WTC11 (cell line): ENCODE measurements around the gene FHIT. TPM values are rescaled to one million over a fixed set of nuclear protein-coding genes. Genes with fewer than 3 reads are reported as not detected.

ENCODE experiments used
- ATAC-seq: fragments of 200-7000 bp; cut with Tn5 transposase; 2 replicates; pipeline ENCODE4 v1.10.0; 2021; ENCODE audit warnings: mild to moderate bottlenecking, moderate library complexity
- CTCF ChIA-PET: fragments of 300-600 bp; sonication (Branson Sonifier 250); formaldehyde crosslinking; loops from one replicate; lab custom pipeline; 2021; ENCODE audit warnings: antibody characterized with exemption; lab: Charles Lee
- POLR2A ChIA-PET: fragments of 350-600 bp; sonication (Branson Sonifier 250); formaldehyde crosslinking; loops from one replicate; lab custom pipeline; 2021; ENCODE audit warnings: antibody characterized with exemption; lab: Charles Lee
- DNase-seq: peaks from one replicate; pipeline ENCODE4 v3.0.0; 2021; ENCODE audit warnings: low spot score
- H3K27ac Mint-ChIP-seq: 2 replicates; pipeline ENCODE4 v1.8.0; 2021; ENCODE audit warnings: mixed read lengths
- H3K27me3 Mint-ChIP-seq: 2 replicates; pipeline ENCODE4 v1.8.0; 2021; ENCODE audit warnings: low read depth, mild to moderate bottlenecking, moderate library complexity, mixed read lengths
- H3K36me3 Mint-ChIP-seq: 2 replicates; pipeline ENCODE4 v1.8.0; 2021; ENCODE audit warnings: mixed read lengths
- H3K4me1 Mint-ChIP-seq: 2 replicates; pipeline ENCODE4 v1.8.0; 2022; ENCODE audit warnings: mixed read lengths
- H3K4me3 Mint-ChIP-seq: 2 replicates; pipeline ENCODE4 v1.8.0; 2021; ENCODE audit warnings: mild to moderate bottlenecking, moderate library complexity, mixed read lengths
- H3K9me3 Mint-ChIP-seq: 2 replicates; pipeline ENCODE4 v1.8.0; 2021; ENCODE audit warnings: mixed read lengths
- CBFB ChIP-seq: sonication (generic); formaldehyde crosslinking; IDR thresholded peaks from 2 replicates; pipeline ENCODE4 v1.8.1; 2022; ENCODE audit warnings: mild to moderate bottlenecking, low read depth, missing genetic modification reagents
- GRHL2 ChIP-seq: fragments of 250-450 bp; sonication (Bioruptor Pico); IDR thresholded peaks from 2 replicates; pipeline ENCODE4 v1.8.0; 2022; ENCODE audit warnings: mild to moderate bottlenecking, moderate library complexity; ENCODE audit not compliant: insufficient replicate concordance, severe bottlenecking
- IRF2 ChIP-seq: sonication (generic); formaldehyde crosslinking; IDR thresholded peaks from 2 replicates; pipeline ENCODE4 v1.8.0; 2022; ENCODE audit warnings: low read depth, missing genetic modification reagents, borderline replicate concordance
- KAT7 ChIP-seq: sonication (generic); formaldehyde crosslinking; IDR thresholded peaks from 2 replicates; pipeline ENCODE4 v1.8.1; 2023; ENCODE audit warnings: missing genetic modification reagents, mild to moderate bottlenecking, borderline replicate concordance
- MYBL2 ChIP-seq: sonication (generic); formaldehyde crosslinking; IDR thresholded peaks from 2 replicates; pipeline ENCODE4 v1.8.1; 2023; ENCODE audit warnings: mild to moderate bottlenecking, moderate library complexity, missing genetic modification reagents
- NFYB ChIP-seq: sonication (generic); formaldehyde crosslinking; conservative IDR thresholded peaks from 2 replicates; pipeline ENCODE4 v1.8.0; 2022; ENCODE audit warnings: low read depth, missing genetic modification reagents
- ZNF138 ChIP-seq: sonication (generic); formaldehyde crosslinking; conservative IDR thresholded peaks from 2 replicates; pipeline ENCODE4 v1.8.1; 2022; ENCODE audit warnings: mild to moderate bottlenecking, moderate library complexity, missing genetic modification reagents
- ZNF263 ChIP-seq: sonication (generic); formaldehyde crosslinking; IDR thresholded peaks from 2 replicates; pipeline ENCODE4 v1.8.1; 2022; ENCODE audit warnings: low read depth, mild to moderate bottlenecking, moderate library complexity, missing genetic modification reagents
- ZNF416 ChIP-seq: fragments of 250-450 bp; sonication (Bioruptor Pico); IDR thresholded peaks from 2 replicates; pipeline ENCODE4 v1.9.0; 2021; ENCODE audit warnings: mild to moderate bottlenecking, inconsistent platforms
- ZNF671 ChIP-seq: fragments of 250-450 bp; sonication (Bioruptor Pico); IDR thresholded peaks from 2 replicates; pipeline ENCODE4 v1.8.0; 2021; ENCODE audit warnings: mild to moderate bottlenecking
- total RNA-seq: library from RNA; stranded (reverse); gene quantifications from 3 replicates; pipeline ENCODE4 v1.2.3, GENCODE V29; 2021
- TF ChIP-seq, protein P1 (sequence below): sonication (generic); formaldehyde crosslinking; conservative IDR thresholded peaks from 2 replicates; pipeline ENCODE4 v1.8.1; 2022; ENCODE audit warnings: mild to moderate bottlenecking, missing genetic modification reagents
- TF ChIP-seq, protein P2 (sequence below): fragments of 250-450 bp; sonication (Bioruptor Pico); IDR thresholded peaks from 2 replicates; pipeline ENCODE4 v2.1.2; 2022; ENCODE audit warnings: mild to moderate bottlenecking, moderate library complexity
- TF ChIP-seq, protein P3 (sequence below): sonication (generic); formaldehyde crosslinking; IDR thresholded peaks from 2 replicates; pipeline ENCODE4 v1.8.1; 2022; ENCODE audit warnings: low read depth, missing genetic modification reagents, borderline replicate concordance
- TF ChIP-seq, protein P4 (sequence below): sonication (generic); formaldehyde crosslinking; IDR thresholded peaks from 2 replicates; pipeline ENCODE4 v1.8.1; 2022; ENCODE audit warnings: mild to moderate bottlenecking, moderate library complexity, missing genetic modification reagents
- TF ChIP-seq, protein P5 (sequence below): fragments of 200-600 bp; IDR thresholded peaks from 2 replicates; pipeline ENCODE4 v1.8.0; 2022; ENCODE audit warnings: antibody characterized with exemption
- TF ChIP-seq, protein P6 (sequence below): sonication (generic); formaldehyde crosslinking; IDR thresholded peaks from 2 replicates; pipeline ENCODE4 v1.8.0; 2022; ENCODE audit warnings: mild to moderate bottlenecking, missing genetic modification reagents
- TF ChIP-seq, protein P7 (sequence below): sonication (generic); formaldehyde crosslinking; conservative IDR thresholded peaks from 2 replicates; pipeline ENCODE4 v1.8.1; 2023; ENCODE audit warnings: mild to moderate bottlenecking, low read depth, missing genetic modification reagents, moderate library complexity
- TF ChIP-seq, protein P8 (sequence below): sonication (generic); formaldehyde crosslinking; IDR thresholded peaks from 2 replicates; pipeline ENCODE4 v1.8.1; 2023; ENCODE audit warnings: mild to moderate bottlenecking, missing genetic modification reagents, borderline replicate concordance
- TF ChIP-seq, protein P9 (sequence below): fragments of 250-450 bp; sonication (Bioruptor Pico); IDR thresholded peaks from 2 replicates; pipeline ENCODE4 v1.9.0; 2021; ENCODE audit warnings: mild to moderate bottlenecking

FHIT gene
- total RNA-seq, 1 experiment from 2014 or later, result 2.6 TPM

DNA sequence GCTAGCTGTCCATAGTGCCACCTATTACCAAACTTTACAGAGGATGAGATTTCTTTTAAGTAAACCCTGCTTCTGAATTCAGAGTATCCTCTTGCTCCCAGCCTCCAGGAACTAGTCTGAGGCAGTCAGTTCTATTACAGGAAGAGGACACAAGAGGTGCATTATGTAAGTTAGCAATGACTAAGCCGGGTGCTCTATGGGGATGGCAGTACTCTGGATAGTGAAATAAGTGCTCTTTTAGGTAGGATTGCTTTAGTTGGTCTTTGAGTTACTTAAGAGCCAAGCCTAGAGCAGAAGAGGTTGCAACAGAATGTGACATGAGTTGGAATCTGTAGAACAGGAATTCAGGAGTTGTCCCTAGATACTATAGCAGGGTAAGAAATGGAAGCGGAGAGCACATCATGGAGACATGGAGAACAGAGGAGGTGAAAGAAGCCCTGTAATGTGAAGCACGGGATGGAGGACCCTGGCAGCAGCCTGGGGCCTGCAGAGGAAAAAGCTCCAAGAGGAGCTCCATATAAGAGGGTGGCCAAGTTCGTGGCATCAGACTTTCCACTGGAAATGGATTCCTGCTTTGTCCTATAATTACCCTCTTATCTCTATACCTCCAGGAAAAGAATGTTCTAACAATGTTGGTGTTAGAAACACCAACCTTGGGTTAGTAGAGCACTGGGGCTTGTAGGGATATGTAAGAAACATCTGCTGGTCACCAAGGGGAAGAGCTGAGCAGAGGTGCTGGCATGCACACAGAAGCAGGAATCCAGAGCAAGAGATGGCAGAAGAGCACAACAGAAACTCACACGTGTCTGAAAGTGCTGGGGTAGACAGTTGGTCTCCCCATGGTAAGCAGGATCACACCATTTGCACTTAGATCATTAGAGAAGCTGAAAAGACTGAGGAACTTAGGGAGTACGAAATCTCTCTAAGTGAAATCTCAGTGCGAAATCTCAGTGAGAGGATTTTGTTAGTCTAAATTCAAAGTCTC lies 851.1 kb downstream of the FHIT start:
- H3K4me3 Mint-ChIP-seq, result no peak overlapping the region
- peaks cover 36% of the 10 kb centered on the region for H3K4me1 Mint-ChIP-seq
- no peaks in the 10 kb centered on the region for H3K27me3 Mint-ChIP-seq
- no peak overlapping the region for H3K27ac Mint-ChIP-seq
- ChIA-PET POLR2A (no interaction called here), CTCF (no interaction called here)
- no peak for DNase-seq
- TF ChIP-seq, protein P1, sequence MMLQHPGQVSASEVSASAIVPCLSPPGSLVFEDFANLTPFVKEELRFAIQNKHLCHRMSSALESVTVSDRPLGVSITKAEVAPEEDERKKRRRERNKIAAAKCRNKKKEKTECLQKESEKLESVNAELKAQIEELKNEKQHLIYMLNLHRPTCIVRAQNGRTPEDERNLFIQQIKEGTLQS (CRISPR knock-in tag), result no peak
- no peak for TF ChIP-seq IRF2
- TF ChIP-seq, protein P2, sequence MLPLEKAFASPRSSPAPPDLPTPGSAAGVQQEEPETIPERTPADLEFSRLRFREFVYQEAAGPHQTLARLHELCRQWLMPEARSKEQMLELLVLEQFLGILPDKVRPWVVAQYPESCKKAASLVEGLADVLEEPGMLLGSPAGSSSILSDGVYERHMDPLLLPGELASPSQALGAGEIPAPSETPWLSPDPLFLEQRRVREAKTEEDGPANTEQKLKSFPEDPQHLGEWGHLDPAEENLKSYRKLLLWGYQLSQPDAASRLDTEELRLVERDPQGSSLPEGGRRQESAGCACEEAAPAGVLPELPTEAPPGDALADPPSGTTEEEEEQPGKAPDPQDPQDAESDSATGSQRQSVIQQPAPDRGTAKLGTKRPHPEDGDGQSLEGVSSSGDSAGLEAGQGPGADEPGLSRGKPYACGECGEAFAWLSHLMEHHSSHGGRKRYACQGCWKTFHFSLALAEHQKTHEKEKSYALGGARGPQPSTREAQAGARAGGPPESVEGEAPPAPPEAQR (CRISPR knock-in tag), result no peak
- TF ChIP-seq, protein P3, sequence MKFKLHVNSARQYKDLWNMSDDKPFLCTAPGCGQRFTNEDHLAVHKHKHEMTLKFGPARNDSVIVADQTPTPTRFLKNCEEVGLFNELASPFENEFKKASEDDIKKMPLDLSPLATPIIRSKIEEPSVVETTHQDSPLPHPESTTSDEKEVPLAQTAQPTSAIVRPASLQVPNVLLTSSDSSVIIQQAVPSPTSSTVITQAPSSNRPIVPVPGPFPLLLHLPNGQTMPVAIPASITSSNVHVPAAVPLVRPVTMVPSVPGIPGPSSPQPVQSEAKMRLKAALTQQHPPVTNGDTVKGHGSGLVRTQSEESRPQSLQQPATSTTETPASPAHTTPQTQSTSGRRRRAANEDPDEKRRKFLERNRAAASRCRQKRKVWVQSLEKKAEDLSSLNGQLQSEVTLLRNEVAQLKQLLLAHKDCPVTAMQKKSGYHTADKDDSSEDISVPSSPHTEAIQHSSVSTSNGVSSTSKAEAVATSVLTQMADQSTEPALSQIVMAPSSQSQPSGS, result no peak
- TF ChIP-seq ZNF671, result no peak
- TF ChIP-seq, protein P4, sequence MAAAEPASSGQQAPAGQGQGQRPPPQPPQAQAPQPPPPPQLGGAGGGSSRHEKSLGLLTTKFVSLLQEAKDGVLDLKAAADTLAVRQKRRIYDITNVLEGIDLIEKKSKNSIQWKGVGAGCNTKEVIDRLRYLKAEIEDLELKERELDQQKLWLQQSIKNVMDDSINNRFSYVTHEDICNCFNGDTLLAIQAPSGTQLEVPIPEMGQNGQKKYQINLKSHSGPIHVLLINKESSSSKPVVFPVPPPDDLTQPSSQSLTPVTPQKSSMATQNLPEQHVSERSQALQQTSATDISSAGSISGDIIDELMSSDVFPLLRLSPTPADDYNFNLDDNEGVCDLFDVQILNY (CRISPR knock-in tag), result no peak
- TF ChIP-seq, protein P5, sequence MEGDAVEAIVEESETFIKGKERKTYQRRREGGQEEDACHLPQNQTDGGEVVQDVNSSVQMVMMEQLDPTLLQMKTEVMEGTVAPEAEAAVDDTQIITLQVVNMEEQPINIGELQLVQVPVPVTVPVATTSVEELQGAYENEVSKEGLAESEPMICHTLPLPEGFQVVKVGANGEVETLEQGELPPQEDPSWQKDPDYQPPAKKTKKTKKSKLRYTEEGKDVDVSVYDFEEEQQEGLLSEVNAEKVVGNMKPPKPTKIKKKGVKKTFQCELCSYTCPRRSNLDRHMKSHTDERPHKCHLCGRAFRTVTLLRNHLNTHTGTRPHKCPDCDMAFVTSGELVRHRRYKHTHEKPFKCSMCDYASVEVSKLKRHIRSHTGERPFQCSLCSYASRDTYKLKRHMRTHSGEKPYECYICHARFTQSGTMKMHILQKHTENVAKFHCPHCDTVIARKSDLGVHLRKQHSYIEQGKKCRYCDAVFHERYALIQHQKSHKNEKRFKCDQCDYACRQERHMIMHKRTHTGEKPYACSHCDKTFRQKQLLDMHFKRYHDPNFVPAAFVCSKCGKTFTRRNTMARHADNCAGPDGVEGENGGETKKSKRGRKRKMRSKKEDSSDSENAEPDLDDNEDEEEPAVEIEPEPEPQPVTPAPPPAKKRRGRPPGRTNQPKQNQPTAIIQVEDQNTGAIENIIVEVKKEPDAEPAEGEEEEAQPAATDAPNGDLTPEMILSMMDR, result no peak
- no peak for TF ChIP-seq ZNF263
- TF ChIP-seq, protein P6, sequence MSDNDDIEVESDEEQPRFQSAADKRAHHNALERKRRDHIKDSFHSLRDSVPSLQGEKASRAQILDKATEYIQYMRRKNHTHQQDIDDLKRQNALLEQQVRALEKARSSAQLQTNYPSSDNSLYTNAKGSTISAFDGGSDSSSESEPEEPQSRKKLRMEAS, result no peak
- no peak for TF ChIP-seq ZNF138
- TF ChIP-seq, protein P7, sequence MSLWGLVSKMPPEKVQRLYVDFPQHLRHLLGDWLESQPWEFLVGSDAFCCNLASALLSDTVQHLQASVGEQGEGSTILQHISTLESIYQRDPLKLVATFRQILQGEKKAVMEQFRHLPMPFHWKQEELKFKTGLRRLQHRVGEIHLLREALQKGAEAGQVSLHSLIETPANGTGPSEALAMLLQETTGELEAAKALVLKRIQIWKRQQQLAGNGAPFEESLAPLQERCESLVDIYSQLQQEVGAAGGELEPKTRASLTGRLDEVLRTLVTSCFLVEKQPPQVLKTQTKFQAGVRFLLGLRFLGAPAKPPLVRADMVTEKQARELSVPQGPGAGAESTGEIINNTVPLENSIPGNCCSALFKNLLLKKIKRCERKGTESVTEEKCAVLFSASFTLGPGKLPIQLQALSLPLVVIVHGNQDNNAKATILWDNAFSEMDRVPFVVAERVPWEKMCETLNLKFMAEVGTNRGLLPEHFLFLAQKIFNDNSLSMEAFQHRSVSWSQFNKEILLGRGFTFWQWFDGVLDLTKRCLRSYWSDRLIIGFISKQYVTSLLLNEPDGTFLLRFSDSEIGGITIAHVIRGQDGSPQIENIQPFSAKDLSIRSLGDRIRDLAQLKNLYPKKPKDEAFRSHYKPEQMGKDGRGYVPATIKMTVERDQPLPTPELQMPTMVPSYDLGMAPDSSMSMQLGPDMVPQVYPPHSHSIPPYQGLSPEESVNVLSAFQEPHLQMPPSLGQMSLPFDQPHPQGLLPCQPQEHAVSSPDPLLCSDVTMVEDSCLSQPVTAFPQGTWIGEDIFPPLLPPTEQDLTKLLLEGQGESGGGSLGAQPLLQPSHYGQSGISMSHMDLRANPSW, result no peak
- TF ChIP-seq KAT7 (CRISPR knock-in tag), result no peak
- no peak for TF ChIP-seq GRHL2 (CRISPR knock-in tag)
- TF ChIP-seq, protein P8, sequence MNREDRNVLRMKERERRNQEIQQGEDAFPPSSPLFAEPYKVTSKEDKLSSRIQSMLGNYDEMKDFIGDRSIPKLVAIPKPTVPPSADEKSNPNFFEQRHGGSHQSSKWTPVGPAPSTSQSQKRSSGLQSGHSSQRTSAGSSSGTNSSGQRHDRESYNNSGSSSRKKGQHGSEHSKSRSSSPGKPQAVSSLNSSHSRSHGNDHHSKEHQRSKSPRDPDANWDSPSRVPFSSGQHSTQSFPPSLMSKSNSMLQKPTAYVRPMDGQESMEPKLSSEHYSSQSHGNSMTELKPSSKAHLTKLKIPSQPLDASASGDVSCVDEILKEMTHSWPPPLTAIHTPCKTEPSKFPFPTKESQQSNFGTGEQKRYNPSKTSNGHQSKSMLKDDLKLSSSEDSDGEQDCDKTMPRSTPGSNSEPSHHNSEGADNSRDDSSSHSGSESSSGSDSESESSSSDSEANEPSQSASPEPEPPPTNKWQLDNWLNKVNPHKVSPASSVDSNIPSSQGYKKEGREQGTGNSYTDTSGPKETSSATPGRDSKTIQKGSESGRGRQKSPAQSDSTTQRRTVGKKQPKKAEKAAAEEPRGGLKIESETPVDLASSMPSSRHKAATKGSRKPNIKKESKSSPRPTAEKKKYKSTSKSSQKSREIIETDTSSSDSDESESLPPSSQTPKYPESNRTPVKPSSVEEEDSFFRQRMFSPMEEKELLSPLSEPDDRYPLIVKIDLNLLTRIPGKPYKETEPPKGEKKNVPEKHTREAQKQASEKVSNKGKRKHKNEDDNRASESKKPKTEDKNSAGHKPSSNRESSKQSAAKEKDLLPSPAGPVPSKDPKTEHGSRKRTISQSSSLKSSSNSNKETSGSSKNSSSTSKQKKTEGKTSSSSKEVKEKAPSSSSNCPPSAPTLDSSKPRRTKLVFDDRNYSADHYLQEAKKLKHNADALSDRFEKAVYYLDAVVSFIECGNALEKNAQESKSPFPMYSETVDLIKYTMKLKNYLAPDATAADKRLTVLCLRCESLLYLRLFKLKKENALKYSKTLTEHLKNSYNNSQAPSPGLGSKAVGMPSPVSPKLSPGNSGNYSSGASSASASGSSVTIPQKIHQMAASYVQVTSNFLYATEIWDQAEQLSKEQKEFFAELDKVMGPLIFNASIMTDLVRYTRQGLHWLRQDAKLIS (CRISPR knock-in tag), result no peak
- TF ChIP-seq CBFB (CRISPR knock-in tag), result no peak
- TF ChIP-seq MYBL2 (CRISPR knock-in tag), result no peak
- no peak for TF ChIP-seq NFYB (CRISPR knock-in tag)
- no peak for TF ChIP-seq ZNF416
- TF ChIP-seq, protein P9, sequence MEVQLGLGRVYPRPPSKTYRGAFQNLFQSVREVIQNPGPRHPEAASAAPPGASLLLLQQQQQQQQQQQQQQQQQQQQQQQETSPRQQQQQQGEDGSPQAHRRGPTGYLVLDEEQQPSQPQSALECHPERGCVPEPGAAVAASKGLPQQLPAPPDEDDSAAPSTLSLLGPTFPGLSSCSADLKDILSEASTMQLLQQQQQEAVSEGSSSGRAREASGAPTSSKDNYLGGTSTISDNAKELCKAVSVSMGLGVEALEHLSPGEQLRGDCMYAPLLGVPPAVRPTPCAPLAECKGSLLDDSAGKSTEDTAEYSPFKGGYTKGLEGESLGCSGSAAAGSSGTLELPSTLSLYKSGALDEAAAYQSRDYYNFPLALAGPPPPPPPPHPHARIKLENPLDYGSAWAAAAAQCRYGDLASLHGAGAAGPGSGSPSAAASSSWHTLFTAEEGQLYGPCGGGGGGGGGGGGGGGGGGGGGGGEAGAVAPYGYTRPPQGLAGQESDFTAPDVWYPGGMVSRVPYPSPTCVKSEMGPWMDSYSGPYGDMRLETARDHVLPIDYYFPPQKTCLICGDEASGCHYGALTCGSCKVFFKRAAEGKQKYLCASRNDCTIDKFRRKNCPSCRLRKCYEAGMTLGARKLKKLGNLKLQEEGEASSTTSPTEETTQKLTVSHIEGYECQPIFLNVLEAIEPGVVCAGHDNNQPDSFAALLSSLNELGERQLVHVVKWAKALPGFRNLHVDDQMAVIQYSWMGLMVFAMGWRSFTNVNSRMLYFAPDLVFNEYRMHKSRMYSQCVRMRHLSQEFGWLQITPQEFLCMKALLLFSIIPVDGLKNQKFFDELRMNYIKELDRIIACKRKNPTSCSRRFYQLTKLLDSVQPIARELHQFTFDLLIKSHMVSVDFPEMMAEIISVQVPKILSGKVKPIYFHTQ (CRISPR knock-in tag), result no peak
- peaks cover 14% of the 10 kb centered on the region for H3K36me3 Mint-ChIP-seq
- ATAC-seq, result no peak
- peaks cover 9% of the 10 kb centered on the region for H3K9me3 Mint-ChIP-seq
